Measurements from ENCODE around the gene E2F6. TPM values are rescaled to one million over a fixed set of nuclear protein-coding genes. Genes with fewer than 3 reads are reported as not detected.
A peak's percentile ranks its signal among the peaks of the same experiment; 100 is the strongest.

The E2F6 gene
- total RNA-seq, 4 donors from 2014 or later, result 6.3 to 10.2 (median 6.8) TPM

DNA sequence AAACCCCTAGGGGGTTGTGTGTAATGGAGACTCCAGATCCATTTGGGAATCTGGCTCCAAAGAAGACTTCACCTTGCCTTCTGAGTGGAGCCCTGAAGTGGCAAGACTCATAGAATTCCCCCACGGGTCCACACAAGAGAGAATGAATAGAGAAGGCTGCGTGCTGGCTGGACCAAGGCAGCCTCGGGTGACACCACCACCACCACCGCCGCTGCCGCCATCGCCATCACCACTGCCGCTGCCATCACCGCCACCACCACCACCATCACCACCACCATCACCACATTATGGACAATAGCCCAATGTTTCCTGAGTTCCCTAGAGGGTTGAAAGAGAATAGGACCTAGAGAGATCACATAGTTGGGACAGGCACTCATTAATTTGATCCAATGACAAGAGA lies 63.5 kb downstream of the E2F6 start:
- H3K4me1 ChIP-seq, result peaks cover 0 to 33% (median 3%) of the 10 kb centered on the region in 4 donors
- no peak overlapping the region for H3K4me3 ChIP-seq
- no peaks in the 10 kb centered on the region for H3K36me3 ChIP-seq
- peak in 1 of 3 donors; percentile 11 for DNase-seq
- no peaks in the 10 kb centered on the region for H3K9me3 ChIP-seq
- H3K27ac ChIP-seq, result no peak overlapping the region
- H3K27me3 ChIP-seq, result no peaks in the 10 kb centered on the region
- TF ChIP-seq, protein P1, sequence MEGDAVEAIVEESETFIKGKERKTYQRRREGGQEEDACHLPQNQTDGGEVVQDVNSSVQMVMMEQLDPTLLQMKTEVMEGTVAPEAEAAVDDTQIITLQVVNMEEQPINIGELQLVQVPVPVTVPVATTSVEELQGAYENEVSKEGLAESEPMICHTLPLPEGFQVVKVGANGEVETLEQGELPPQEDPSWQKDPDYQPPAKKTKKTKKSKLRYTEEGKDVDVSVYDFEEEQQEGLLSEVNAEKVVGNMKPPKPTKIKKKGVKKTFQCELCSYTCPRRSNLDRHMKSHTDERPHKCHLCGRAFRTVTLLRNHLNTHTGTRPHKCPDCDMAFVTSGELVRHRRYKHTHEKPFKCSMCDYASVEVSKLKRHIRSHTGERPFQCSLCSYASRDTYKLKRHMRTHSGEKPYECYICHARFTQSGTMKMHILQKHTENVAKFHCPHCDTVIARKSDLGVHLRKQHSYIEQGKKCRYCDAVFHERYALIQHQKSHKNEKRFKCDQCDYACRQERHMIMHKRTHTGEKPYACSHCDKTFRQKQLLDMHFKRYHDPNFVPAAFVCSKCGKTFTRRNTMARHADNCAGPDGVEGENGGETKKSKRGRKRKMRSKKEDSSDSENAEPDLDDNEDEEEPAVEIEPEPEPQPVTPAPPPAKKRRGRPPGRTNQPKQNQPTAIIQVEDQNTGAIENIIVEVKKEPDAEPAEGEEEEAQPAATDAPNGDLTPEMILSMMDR (IDR thresholded peaks at IDR 0.05), result no peak
- no peak for TF ChIP-seq POLR2A (IDR thresholded peaks at IDR 0.05)

DNA sequence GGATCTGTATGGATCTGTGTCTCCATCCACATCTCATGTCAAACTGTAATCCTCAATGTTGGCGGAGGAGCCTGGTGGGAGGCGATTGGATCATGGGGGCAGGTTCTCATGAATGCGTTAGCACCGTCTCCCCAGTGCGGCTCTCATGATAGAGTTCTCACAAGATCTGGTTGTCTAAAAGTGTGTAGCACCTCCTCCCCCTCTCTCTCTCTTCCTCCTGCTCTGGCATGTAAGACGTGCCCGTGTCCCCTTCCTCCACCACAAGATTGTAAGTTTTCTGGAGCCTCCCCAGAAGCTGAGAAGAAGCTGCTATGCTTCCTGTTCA lies 66.6 kb downstream of the E2F6 start:
- no peak for DNase-seq
- Histone ChIP-seq H3K4me3 (no peak overlapping the region), H3K9me3 (no peaks in the 10 kb centered on the region), H3K36me3 (no peaks in the 10 kb centered on the region), H3K27ac (no peak overlapping the region), H3K4me1 (peaks cover 0 to 6% (median 0%) of the 10 kb centered on the region in 4 donors), H3K27me3 (no peaks in the 10 kb centered on the region)
- TF ChIP-seq, protein P1 (IDR thresholded peaks at IDR 0.05), result no peak
- no peak for TF ChIP-seq POLR2A (IDR thresholded peaks at IDR 0.05)

DNA sequence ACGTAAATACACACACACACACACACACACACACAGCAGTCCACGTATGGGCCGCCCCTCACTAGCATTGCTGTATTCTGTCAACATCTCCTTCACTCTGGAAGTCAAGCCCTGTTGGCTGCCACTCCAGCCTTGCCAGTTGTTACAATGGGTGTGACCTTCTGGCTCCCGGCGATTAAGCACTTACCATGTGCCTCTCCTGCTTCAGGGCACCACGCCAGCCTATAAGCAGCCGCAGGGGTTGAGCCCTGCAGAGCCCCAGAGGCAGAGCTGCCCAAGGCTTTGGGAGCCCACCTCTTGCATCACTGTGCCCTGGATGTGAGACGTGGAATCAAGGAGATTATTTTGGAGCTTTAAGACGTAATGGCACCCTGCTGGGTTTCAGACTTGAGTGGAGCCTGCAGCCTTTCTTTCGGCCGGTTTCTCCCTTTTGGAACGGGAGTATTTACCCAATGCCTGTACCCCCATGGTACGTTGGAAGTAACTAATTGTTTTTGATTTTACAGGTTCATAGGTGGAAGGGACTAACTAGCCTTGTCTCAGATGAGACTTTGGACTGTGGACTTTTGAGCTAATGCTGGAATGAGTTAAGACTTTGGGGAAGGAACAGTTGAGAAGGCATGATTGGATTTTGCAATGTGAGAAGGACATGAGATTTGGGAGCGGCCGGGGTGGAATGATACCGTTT lies 67.1 kb downstream of the E2F6 start:
- peak in 2 of 3 donors; percentile 79 to 81 for DNase-seq
- H3K27ac ChIP-seq, result peak overlapping the region in 2 of 4 donors; percentile 55 to 72
- TF ChIP-seq, protein P1 (IDR thresholded peaks at IDR 0.05), result no peak
- TF ChIP-seq POLR2A (IDR thresholded peaks at IDR 0.05), result no peak

DNA sequence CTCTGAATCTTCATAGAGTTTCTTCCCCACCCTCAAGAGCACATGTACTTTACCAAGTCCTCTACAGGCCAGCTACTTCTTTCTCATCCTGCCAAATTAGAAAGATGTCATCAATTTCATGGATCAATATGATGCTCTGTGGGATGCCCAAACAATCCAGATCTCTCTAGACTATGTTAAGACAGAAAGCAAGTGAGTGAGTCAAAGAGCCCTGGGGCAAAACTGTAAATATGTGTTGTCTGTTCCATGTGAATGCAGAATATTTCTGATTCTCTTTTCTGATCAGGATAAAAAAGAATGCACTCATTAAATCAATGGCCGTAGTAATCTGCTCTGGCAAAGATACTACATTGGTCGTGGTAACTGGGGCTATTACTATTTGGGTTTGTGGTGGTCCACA lies 68.4 kb downstream of the E2F6 start:
- Histone ChIP-seq H3K9me3 (no peaks in the 10 kb centered on the region), H3K27me3 (no peaks in the 10 kb centered on the region), H3K27ac (no peak overlapping the region), H3K36me3 (no peaks in the 10 kb centered on the region), H3K4me3 (no peak overlapping the region), H3K4me1 (no peaks in the 10 kb centered on the region)
- TF ChIP-seq, protein P1 (IDR thresholded peaks at IDR 0.05), result no peak
- no peak for TF ChIP-seq POLR2A (IDR thresholded peaks at IDR 0.05)
- DNase-seq, result no peak

More for the DNA sequence above, 67.1 kb downstream of the E2F6 start:
- Histone ChIP-seq H3K27me3 (no peaks in the 10 kb centered on the region), H3K4me3 (peak overlapping the region in 1 of 4 donors; percentile 4), H3K36me3 (no peaks in the 10 kb centered on the region), H3K9me3 (no peaks in the 10 kb centered on the region), H3K4me1 (peaks cover 0 to under 1% (median 0%) of the 10 kb centered on the region in 4 donors)

DNA sequence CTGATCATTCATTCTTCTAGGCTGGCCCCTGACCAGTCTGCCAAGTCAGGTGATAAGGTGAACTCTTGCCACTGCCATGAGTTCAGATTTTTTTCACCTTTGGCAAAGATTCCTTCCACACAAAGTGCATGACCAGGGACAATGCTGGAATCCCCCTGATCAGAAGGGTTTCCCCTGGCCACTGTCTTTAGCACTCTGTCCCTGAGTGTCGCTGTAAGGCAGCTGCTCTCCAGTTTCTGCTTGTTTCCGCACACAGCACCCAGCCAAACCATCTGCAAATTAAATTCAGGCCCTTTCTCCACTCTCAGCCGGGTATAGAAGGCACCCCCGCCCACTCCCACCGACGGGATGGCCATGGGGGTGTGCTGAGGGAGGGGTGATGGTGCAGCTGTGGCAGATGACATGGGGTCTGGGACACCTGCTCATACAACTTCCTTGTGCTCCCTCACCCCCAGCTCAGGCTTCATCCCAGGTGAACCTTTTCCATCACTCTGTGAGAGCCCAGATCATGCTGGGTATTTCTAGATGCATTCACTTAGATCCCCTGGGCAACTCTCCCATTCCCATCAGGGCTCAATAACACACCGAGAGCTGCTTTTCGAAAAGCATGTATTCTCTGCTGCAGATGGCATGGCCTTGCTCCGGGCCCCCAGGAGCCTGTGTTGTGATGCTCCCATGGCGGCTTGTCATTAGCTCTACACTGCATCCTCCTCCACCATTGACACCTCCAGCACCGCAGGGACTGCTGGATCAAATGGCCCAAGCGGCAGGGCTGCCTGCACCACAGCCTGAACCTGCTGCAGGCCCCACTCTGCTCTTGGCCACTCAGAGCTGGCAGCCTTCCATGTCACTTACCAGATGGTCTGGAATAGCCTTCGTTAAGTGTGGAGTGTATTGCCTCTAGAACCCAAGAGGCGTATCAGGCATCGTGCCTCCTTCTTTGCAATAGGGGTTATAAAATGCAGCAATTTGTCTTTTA lies 69.2 kb downstream of the E2F6 start:
- H3K4me3 ChIP-seq, result no peak overlapping the region
- DNase-seq, result no peak
- TF ChIP-seq, protein P1 (IDR thresholded peaks at IDR 0.05), result no peak
- no peak for TF ChIP-seq POLR2A (IDR thresholded peaks at IDR 0.05)

More for the DNA sequence above, 69.2 kb downstream of the E2F6 start:
- Histone ChIP-seq H3K27ac (no peak overlapping the region), H3K4me1 (no peaks in the 10 kb centered on the region), H3K36me3 (no peaks in the 10 kb centered on the region), H3K9me3 (no peaks in the 10 kb centered on the region), H3K27me3 (no peaks in the 10 kb centered on the region)
